ENCODE data around the gene KRTAP19-2.

GRCh38 chr21:30439975-30440374 lies 47.3 kb downstream of the KRTAP19-2 start, which contains the start of gene KRTAP15-1:
- TF ChIP-seq EZH2 (IDR thresholded peaks at IDR 0.05; ENCODE audit: low read length) (no peak), CTCF (optimal IDR thresholded peaks at IDR 0.05 in 1 of 3, IDR thresholded peaks at IDR 0.05 in 1 of 3, conservative IDR thresholded peaks at IDR 0.05 in 1 of 3; ENCODE audit: extremely low read depth in 1 of 3, insufficient read depth in 2 of 3, low read length in 3 of 3) (no peak)

Data from keratinocyte (primary cell).